IMR-90 (cell line): ENCODE measurements around the gene CD79A. TPM values are rescaled to one million over a fixed set of nuclear protein-coding genes. Genes with fewer than 3 reads are reported as not detected.
"Not testable (repeated sequence)": the region's sequence is repeated elsewhere in the genome, so short reads cannot be mapped to it uniquely, and the experiment has no call there.

ENCODE experiments used
- ATAC-seq: fragments of 200-7000 bp; cut with Tn5 transposase; 2 replicates; pipeline ENCODE4 v1.9.1; 2020; ENCODE audit warnings: low read depth, mild to moderate bottlenecking, moderate library complexity
- BruUV-seq: library from RNA; stranded (reverse); fragments of 400-500 nt; replicated peaks from 2 replicates; lab custom pipeline; 2021; lab: Mats Ljungman, UMichigan
- CTCF ChIA-PET: fragments of 300-600 bp; formaldehyde crosslinking; extraction: SDS; loops from one replicate; lab custom pipeline; 2021; ENCODE audit warnings: antibody characterized with exemption; lab: Yijun Ruan, JAX
- POLR2A ChIA-PET: fragments of 300-600 bp; sonication (Branson Sonifier 250); formaldehyde crosslinking; loops from one replicate; lab custom pipeline; 2022; ENCODE audit warnings: antibody characterized with exemption; ENCODE audit not compliant: unreplicated experiment; lab: Charles Lee
- DNase-seq: peaks from one replicate; pipeline ENCODE4 v3.0.0; 2013
- H2AFZ ChIP-seq: replicated peaks from 2 replicates; pipeline ENCODE3; 2013; ENCODE audit warnings: low read length, mild to moderate bottlenecking; ENCODE audit not compliant: poor library complexity
- H2AK5ac ChIP-seq: 2 replicates; pipeline ENCODE4 v1.6.1; 2013; ENCODE audit warnings: low read depth, low read length, inconsistent platforms
- H2AK9ac ChIP-seq: replicated peaks from 2 replicates; pipeline ENCODE3; 2013; ENCODE audit warnings: mild to moderate bottlenecking, low read depth, low read length, moderate library complexity; ENCODE audit not compliant: poor library complexity
- H2BK120ac ChIP-seq: 2 replicates; pipeline ENCODE4 v1.6.1; 2013; ENCODE audit warnings: low read depth, low read length, inconsistent platforms
- H2BK15ac ChIP-seq: 3 replicates; pipeline ENCODE4 v1.6.1; 2013; ENCODE audit warnings: low read depth, low read length, inconsistent platforms
- H2BK20ac ChIP-seq: 2 replicates; pipeline ENCODE4 v1.6.1; 2013; ENCODE audit warnings: low read depth, mild to moderate bottlenecking, inconsistent platforms, low read length, moderate library complexity
- H2BK5ac ChIP-seq: 2 replicates; pipeline ENCODE4 v1.6.1; 2013; ENCODE audit warnings: mild to moderate bottlenecking, low read depth, low read length, inconsistent platforms; ENCODE audit not compliant: poor library complexity, severe bottlenecking
- H3K14ac ChIP-seq: replicated peaks from 2 replicates; pipeline ENCODE4 v1.6.1; 2013; ENCODE audit warnings: low read depth, low read length, inconsistent platforms
- H3K18ac ChIP-seq: 2 replicates; pipeline ENCODE4 v1.6.1; 2013; ENCODE audit warnings: low read depth, low read length, control low read depth
- H3K23ac ChIP-seq: 2 replicates; pipeline ENCODE4 v1.6.1; 2013; ENCODE audit warnings: low read depth, low read length, inconsistent platforms
- H3K27ac ChIP-seq: 2 replicates; pipeline ENCODE4 v1.5.1; 2013; ENCODE audit warnings: mild to moderate bottlenecking, control low read depth, low read length; ENCODE audit not compliant: insufficient read depth
- H3K27me3 ChIP-seq: 2 replicates; pipeline ENCODE4 v1.6.1; 2013; ENCODE audit warnings: low read length; ENCODE audit not compliant: control insufficient read depth, insufficient read depth
- H3K36me3 ChIP-seq: 2 replicates; pipeline ENCODE4 v1.6.1; 2013; ENCODE audit warnings: low read length, mixed read lengths; ENCODE audit not compliant: control insufficient read depth, insufficient read depth
- H3K4ac ChIP-seq: 2 replicates; pipeline ENCODE4 v1.6.1; 2013; ENCODE audit warnings: low read depth, low read length, inconsistent platforms
- H3K4me1 ChIP-seq: 2 replicates; pipeline ENCODE4 v1.6.1; 2013; ENCODE audit warnings: low read length, mixed read lengths; ENCODE audit not compliant: control insufficient read depth, insufficient read depth
- H3K4me2 ChIP-seq: 2 replicates; pipeline ENCODE4 v1.6.1; 2013; ENCODE audit warnings: low read depth, mild to moderate bottlenecking, control low read depth, low read length, moderate library complexity
- H3K4me3 ChIP-seq: 2 replicates; pipeline ENCODE4 v1.5.1; 2013; ENCODE audit warnings: low read depth, mild to moderate bottlenecking, control low read depth, low read length, moderate library complexity; ENCODE audit not compliant: insufficient read depth
- H3K56ac ChIP-seq: 2 replicates; pipeline ENCODE4 v1.6.1; 2013; ENCODE audit warnings: low read length, inconsistent platforms; ENCODE audit not compliant: insufficient read depth; ENCODE audit errors: extremely low read depth
- H3K79me1 ChIP-seq, 2 experiments: 2 replicates each; pipeline ENCODE4 v1.6.1; 2013; ENCODE audit warnings: low read length in 2 of 2, inconsistent platforms in 1 of 2, low read depth in 1 of 2
- H3K9ac ChIP-seq: 2 replicates; pipeline ENCODE4 v1.6.1; 2013; ENCODE audit warnings: low read depth, low read length, control low read depth
- H3K9me1 ChIP-seq: 2 replicates; pipeline ENCODE4 v1.6.1; 2013; ENCODE audit warnings: low read length, inconsistent platforms; ENCODE audit not compliant: insufficient read depth
- H3K9me3 ChIP-seq: 2 replicates; pipeline ENCODE4 v1.6.1; 2013; ENCODE audit warnings: low read length; ENCODE audit not compliant: control insufficient read depth, insufficient read depth
- H4K20me1 ChIP-seq: 2 replicates; pipeline ENCODE4 v1.6.1; 2013; ENCODE audit warnings: low read length, inconsistent platforms; ENCODE audit not compliant: insufficient read depth
- H4K5ac ChIP-seq: 2 replicates; pipeline ENCODE4 v1.6.1; 2013; ENCODE audit warnings: mild to moderate bottlenecking, low read depth, low read length, control low read depth
- H4K8ac ChIP-seq, 2 experiments: 2 replicates each; pipeline ENCODE4 v1.6.1; 2013; ENCODE audit warnings: low read depth in 2 of 2, low read length in 2 of 2, control low read depth in 1 of 2, inconsistent platforms in 1 of 2
- H4K91ac ChIP-seq: 2 replicates; pipeline ENCODE4 v1.6.1; 2013; ENCODE audit warnings: low read depth, low read length, inconsistent platforms; ENCODE audit not compliant: insufficient read depth
- WGBS, 2 experiments: methylation state at CpG; one replicate each; pipeline versions ENCODE4 v1.1.5 to v1.1.7; 2013; ENCODE audit warnings: missing lambda C conversion rate in 2 of 2; ENCODE audit not compliant: insufficient read length in 1 of 2; ENCODE audit errors: extremely low coverage in 2 of 2; 5-methylcytosine and 5-hydroxymethylcytosine counted together
- dilution Hi-C: fragments of 300-500 bp; cut with HindIII; formaldehyde crosslinking; loops from one replicate; pipeline ENCODE4 v1.14.3; 2018; ENCODE audit warnings: low sequenced_read_pairs; ENCODE audit not compliant: unreplicated experiment
- in situ Hi-C: fragments of 300-500 bp; cut with MboI; formaldehyde crosslinking; loops from 3 replicates; pipeline ENCODE4 v1.14.3; 2019; ENCODE audit warnings: low sequenced_read_pairs, inconsistent platforms, mixed read lengths
- intact Hi-C: fragments of 100-400 bp; cut with micrococcal nuclease; formaldehyde crosslinking; loops from 2 replicates; pipeline ENCODE4 v1.10.0; 2022
- polyA plus RNA-seq, 3 experiments: library from polyadenylated mRNA; depleted of rRNA; stranded (reverse); fragments of >200 nt; gene quantifications; 2 replicates each; pipeline ENCODE4 v1.2.3, GENCODE V29; 2012; ENCODE audit warnings: low replicate concordance in 1 of 3
- total RNA-seq: library from RNA; depleted of rRNA; stranded (reverse); fragments of >200 nt; gene quantifications from 2 replicates; pipeline ENCODE4 v1.2.3, GENCODE V29; 2012

The CD79A gene
- total and polyA plus RNA-seq, 2 of the 4 experiments (the other 2 are of a cell fraction) = 0.19 TPM; not detected in 1

GRCh38 chr19:41875973-41876372 lies 1.1 kb upstream of the CD79A start:
- H3K9me3 ChIP-seq, in situ Hi-C loops, intact Hi-C loops, H3K23ac ChIP-seq, ATAC-seq, H3K27ac ChIP-seq, H3K18ac ChIP-seq, dilution Hi-C loops, H2AK5ac ChIP-seq, H3K4me1 ChIP-seq, H3K79me1 ChIP-seq, POLR2A ChIA-PET, H4K91ac ChIP-seq, H2BK15ac ChIP-seq, H2BK5ac ChIP-seq, H3K4me3 ChIP-seq, H3K56ac ChIP-seq, H2AFZ ChIP-seq, H4K5ac ChIP-seq, H3K14ac ChIP-seq, H4K8ac ChIP-seq, H3K9ac ChIP-seq, H3K4me2 ChIP-seq, H2AK9ac ChIP-seq, H2BK20ac ChIP-seq, BruUV-seq, H2BK120ac ChIP-seq, H3K9me1 ChIP-seq, H3K4ac ChIP-seq, DNase-seq: not testable (repeated sequence)
- Histone ChIP-seq H4K20me1 (peaks cover 27% of the 10 kb centered on the region), H3K27me3 (peaks cover 15% of the 10 kb centered on the region; the same call in 1 of the 2 replicates), H3K36me3 (peaks cover 15% of the 10 kb centered on the region)
- CTCF ChIA-PET = interaction anchor here (0.6 kb wide), 1 partner anchor 551 kb away, joined by 4 read pairs; no protein-coding TSS in a partner anchor
- no CpG with 5 or more reads among the region's 3 CpGs for WGBS, 2 experiments
